ACHN (cell line): ENCODE data around the gene GZMA.
"Not testable (repeated sequence)": the region's sequence is repeated elsewhere in the genome, so short reads cannot be mapped to it uniquely, and the experiment has no call there.

Experiments
- DNase-seq: peaks from one replicate; pipeline ENCODE4 v3.0.0-alpha.2; 2015
- in situ Hi-C: cut with HindIII; loops from 2 replicates; pipeline ENCODE4 v1.10.0; 2017; ENCODE audit warnings: low sequenced_read_pairs, low pct_ligation_motif_present, low pct_unique_long_range_greater_than_20kb

GZMA gene

GRCh38 chr5:55102348-55102747 is at the start of gene GZMA:
Gene GZMA, plus strand, starts transcription at chr5:55102646. Its CDS starts 37 bp downstream, at chr5:55102683.
- in situ Hi-C loops, result no loop called here
- no peak for DNase-seq

DNA sequence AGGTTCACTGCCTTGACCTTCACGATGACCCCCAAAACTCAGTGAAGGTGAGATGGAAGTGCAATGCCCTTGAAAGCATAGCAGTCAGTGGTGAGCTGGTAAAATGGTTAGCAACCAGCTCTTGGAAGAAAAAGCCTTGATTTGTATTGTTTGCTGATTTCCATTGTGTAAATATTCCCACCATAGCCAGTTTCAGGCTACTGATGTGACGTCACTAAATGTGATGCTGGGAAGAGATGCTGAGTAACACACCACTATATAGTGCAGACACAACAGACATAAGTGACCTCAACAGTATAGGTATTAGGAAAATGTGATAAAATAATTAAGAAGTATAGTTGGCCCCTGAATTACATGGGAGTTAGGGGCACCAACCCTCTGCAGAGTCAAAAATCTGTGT is 47.3 kb upstream of the GZMA start:
- in situ Hi-C loops, result no loop called here
- DNase-seq, result no peak

DNA sequence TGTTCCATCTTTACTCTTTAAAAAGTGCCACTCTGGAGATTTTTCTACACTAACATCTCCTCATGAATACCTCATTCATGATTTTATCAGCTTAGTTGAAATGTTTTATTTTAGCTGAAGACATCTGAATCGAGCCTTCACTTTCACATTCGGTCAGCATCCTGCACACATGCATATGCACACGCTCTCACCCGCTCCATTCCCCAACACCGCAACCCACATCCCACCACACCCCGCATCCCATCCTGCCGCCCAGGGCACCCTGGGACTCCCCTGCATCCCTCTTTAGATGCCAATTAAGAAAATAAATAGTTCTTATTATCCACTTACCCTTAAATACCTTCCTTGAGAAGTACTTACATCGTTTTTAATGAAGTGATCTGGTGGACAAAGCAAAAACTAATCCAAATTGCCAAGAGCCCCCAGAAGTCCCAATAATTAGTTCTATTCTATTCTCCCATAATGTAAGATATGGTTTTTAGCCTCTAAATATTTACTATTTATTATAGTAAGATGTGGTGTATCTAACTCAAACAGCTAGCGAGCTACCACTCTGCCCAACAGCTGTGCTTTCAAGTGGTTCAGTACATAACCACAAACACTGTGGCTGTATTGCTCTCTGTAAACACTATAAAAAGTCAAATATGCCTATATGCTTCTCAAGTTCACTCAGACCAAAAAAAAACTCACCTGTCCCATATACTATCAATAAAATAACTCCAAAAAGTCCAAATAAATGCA is 40.2 kb upstream of the GZMA start:
- in situ Hi-C loops, result no loop called here
- DNase-seq, result no peak

DNA sequence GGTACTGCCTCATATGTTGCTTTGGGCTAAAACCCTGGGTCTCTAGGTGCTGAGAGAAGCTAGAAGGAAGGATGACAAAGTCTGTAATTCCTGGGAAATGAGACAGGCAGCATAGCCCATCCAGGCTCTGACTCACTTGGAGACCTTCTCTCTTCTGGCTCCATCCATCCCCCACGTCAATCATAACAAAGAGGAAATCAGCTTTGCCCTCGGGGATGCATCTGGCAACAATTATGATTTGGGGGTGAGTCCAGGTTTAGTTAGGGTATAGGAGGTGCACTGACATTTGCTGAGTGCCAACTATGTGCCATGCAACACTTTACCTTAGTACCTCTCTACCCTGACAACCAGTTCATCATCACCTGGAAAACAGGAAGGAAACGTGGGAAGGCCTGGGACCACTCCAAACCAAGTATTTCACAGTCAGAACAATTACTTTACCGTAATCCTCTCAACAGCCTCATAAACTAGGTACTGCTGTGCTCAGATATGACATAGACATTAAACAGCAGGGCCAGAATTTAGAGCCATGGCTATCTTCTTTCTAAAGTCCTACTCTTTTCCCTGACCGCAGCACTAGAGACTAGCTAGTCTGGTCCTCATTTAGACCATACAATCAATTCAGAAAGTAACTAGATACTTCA is 39.1 kb upstream of the GZMA start:
- DNase-seq, result no peak
- in situ Hi-C loops, result no loop called here

- in situ Hi-C loops, result no loop called here
- no peak for DNase-seq
These were observed 38.5 kb upstream of the GZMA start for GRCh38 chr5:55063899-55064298.

- no peak for DNase-seq
- in situ Hi-C loops, result no loop called here
These were observed 37.9 kb upstream of the GZMA start for GRCh38 chr5:55064523-55064922.

GRCh38 chr5:55066277-55066676 is 36.2 kb upstream of the GZMA start:
- DNase-seq, result no peak
- in situ Hi-C loops, result no loop called here

- in situ Hi-C loops, result no loop called here
- DNase-seq, result no peak
These were observed 31.5 kb upstream of the GZMA start for GRCh38 chr5:55070968-55071367.

DNA sequence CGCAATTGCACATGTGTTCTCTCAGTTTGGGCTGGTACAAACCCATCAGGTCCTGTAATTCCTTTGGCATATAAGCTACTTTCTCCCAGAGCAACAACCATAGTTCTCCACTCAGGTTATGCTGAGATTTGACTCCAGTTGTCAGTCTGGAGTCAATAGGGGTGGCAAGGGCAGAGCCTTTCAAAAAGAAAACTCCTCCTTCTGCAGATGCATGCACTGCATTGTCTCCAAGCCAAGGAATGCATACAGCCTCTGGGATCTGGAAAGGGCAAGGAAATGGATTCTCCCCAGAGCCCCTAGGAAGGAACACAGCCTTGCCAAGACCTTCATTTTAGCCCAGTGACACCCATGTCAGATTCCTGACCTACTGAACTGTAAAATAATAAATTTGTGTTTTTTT is 31.0 kb upstream of the GZMA start:
- no peak for DNase-seq
- in situ Hi-C loops, result no loop called here

DNA sequence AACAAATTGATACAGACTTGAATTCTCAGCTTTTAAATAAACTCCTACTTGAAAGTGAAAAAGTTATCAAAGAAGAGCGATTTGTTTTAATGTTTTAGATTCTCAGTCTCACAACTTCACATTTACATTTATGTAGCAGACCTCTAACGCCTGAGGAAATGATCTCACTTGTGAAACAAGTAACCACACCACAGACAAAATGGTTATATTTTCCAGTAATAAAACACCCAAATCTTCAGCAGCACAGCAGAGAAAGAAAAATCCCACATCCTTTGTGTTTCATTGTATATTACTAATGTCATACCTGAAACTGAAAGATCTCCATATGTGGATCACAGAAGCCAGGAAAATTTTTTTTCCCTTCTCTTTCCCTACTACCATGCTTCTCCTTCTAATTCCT is 29.8 kb upstream of the GZMA start:
- DNase-seq, result no peak
- in situ Hi-C loops, result no loop called here

DNA sequence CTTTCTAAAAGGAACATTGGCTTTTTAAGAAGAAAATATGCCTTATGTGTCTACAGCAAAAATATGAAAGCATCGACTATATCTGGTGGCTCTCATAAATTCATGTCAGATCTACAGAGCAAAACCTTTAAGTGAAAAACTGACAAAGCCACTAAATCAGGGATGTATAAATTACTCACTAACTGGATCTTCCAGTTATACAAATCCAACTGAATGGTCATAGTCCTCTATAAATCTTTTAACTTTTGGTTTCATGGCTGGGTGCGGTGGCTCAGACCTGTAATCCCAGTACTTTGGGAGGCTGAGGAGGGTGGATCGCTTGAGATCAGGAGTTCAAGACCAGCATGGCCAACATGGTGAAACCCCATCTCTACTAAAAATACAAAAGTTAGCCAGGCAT is 29.2 kb upstream of the GZMA start:
- DNase-seq, result no peak
- in situ Hi-C loops, result no loop called here

DNA sequence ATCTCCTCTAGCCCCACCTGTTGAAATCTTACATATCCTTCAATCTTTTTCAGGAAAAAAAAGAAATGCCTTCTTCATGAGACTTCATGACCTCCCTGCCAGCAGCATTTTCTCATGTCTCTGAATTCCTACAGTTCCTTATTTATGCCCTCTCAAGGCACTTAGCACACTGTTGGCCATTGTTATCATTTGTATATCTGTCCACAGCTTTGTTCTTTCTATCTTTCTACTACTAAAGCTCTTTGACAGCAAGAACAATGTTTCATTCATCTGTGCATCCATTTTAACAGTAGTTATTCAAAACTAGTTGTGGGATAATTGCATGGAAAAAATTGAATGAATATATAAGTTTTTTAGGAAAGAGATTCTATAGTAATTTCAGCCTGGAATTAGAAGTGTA is 20.9 kb upstream of the GZMA start:
- DNase-seq, result no peak
- in situ Hi-C loops, result no loop called here

GRCh38 chr5:55089301-55089700 is 13.1 kb upstream of the GZMA start:
- in situ Hi-C loops, DNase-seq: not testable (repeated sequence)

- in situ Hi-C loops, result not testable (repeated sequence)
These were observed 11.4 kb upstream of the GZMA start for GRCh38 chr5:55091011-55091410.

GRCh38 chr5:55096182-55096581 is 6.3 kb upstream of the GZMA start:
- in situ Hi-C loops, result no loop called here
- no peak for DNase-seq

More at GRCh38 chr5:55091011-55091410, 11.4 kb upstream of the GZMA start:
- DNase-seq, result not testable (repeated sequence)

- in situ Hi-C loops, result no loop called here
- no peak for DNase-seq
These were observed 5.6 kb upstream of the GZMA start for GRCh38 chr5:55096861-55097260.

DNA sequence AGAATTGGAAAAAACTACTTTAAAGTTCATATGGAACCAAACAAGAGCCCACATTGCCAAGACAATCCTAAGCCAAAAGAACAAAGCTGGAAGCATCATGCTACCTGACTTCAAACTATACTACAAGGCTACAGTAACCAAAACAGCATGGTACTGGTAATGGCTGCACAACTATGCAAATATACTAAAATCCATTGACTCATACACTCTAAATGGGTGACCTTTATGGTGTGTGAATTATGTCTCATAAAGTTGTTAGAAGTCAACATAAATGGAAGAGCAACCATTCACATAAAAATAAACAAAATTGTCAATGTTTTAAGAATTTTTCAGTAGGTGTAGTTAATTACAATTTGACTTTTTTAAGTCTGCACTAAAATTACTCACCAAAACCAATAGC is 1.3 kb upstream of the GZMA start:
- DNase-seq, in situ Hi-C loops: not testable (repeated sequence)

DNA sequence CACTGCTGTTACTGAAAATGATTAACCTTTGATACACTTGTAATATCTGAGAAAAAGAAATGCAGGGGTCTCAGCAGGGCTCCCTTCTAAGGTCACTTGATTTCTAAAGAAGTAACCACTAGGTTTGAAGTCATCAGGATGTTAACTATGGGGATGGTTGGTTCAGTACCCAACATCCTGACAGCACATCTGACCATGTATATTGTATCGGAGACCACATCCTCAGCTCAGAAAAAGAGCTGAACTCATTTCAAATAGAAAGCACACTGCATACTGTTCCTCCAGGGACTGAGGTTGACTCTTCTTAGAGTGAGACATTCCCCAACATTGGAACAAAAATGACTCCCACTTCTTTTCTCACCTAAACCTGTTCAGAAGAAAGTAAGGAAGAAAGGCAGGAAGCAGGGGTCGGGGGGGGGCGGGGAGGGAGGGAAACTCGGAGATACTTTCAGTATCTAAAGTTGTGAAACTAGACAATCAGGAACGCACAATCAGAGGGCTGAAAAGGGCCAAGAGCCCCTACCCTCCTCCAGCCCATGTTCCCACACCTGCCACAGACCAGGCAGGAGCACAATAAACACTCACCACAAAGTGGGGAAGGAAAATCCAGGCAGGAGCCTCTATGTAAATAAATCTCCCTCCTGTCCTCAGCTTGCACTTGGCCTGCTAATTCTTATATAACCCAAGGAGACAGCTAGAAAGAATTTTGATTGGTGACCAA is 730 bp upstream of the GZMA start:
- no peak for DNase-seq
- in situ Hi-C loops, result no loop called here

GRCh38 chr5:55104036-55104772 is 1.8 kb downstream of the GZMA start:
- in situ Hi-C loops, result no loop called here
- DNase-seq, result no peak
